GM23248 (cell line): ENCODE data around the gene UNC93B1.

Experiments used
- EZH2 ChIP-seq: fragments of 200-600 bp; sonication (generic); IDR thresholded peaks from 2 replicates; pipeline ENCODE4 v1.6.1; 2018; ENCODE audit warnings: antibody characterized with exemption, mild to moderate bottlenecking; ENCODE audit not compliant: insufficient read depth, poor library complexity, severe bottlenecking
- EZH2phosphoT487 ChIP-seq: fragments of 200-600 bp; sonication (generic); IDR thresholded peaks from 2 replicates; pipeline ENCODE4 v1.6.1; 2018; ENCODE audit warnings: antibody characterized with exemption, moderate library complexity, mild to moderate bottlenecking, low read depth; ENCODE audit not compliant: insufficient read depth

- TF ChIP-seq EZH2phosphoT487: no peak
- TF ChIP-seq EZH2: no peak
Measured at GRCh38 chr11:68041617-68042218, 37.8 kb upstream of the UNC93B1 start.
